ENCODE measurements around the gene APIP.

The APIP gene

DNA sequence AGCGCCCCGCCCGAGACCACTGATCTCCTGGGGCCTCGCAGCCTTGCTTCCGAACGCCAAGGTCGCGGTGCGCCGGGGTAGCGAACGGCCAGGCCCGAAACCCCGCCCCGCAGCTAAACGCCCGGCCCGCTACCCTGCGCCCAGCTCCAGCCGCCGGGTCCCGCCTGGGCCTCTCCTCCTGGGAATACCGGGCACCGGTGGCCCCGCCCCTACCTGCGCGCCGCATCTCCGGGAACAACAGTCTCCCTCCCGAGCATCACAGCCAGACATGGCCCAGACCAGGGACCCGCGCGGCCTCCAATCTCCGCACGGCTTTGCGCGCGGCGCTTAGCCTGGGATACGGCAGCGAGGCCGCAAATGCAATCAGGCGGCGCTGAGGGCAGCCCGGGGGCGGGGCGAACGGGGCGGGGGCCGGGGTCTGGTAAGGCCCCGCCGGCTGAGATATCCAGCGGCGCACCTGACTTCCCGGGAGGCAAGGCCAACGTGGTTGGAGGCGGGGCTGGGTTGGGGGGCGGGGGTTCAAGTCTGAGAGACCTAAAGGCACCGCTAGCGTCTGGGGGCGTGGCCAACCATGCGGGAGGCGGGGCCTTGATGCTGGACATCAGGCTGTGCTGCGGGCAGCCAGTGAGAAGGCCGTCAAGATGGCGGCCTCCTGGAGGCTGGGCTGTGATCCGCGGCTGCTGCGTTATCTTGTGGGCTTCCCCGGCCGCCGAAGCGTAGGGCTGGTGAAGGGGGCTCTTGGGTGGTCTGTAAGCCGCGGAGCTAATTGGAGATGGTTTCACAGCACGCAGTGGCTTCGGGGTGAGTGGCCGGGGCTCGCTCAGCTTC, at the start of gene APIP, which contains the start of gene PDHX:
TSS of gene APIP (minus strand) at position 365 of the 828 bp plus-strand sequence. CDS start at position 270, 95 bp downstream.
TSS of gene PDHX (plus strand) at position 604 of the 828 bp plus-strand sequence. CDS start at position 642, 38 bp downstream.
- TF ChIP-seq CTCF (IDR thresholded peaks at IDR 0.05) = no peak

GRCh38 chr11:34964610-34965331, 48.6 kb upstream of the APIP start:
- no peak for TF ChIP-seq CTCF (IDR thresholded peaks at IDR 0.05)

DNA sequence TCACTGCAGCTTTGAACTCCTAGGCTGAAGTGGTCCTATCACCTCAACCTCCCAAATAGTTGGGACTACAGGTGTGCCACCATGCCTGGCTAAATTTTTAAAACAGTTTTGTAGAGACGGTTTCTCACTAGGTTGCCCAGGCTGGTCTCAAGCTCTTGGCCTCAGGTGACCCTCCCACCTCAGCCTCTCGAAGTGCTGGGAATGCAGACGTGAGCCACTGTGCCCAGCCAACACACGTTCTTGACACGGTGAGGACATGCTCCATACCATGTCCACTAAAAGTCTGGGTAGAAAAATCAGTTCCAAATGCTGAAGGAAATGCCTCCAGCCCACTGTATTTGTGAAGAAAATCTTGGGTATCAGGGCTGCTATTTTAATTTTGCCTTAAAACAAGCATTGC, 47.2 kb upstream of the APIP start:
- no peak for TF ChIP-seq CTCF (IDR thresholded peaks at IDR 0.05)

- no peak for TF ChIP-seq CTCF (IDR thresholded peaks at IDR 0.05)
These were observed 45.9 kb upstream of the APIP start for GRCh38 chr11:34962034-34962433.

DNA sequence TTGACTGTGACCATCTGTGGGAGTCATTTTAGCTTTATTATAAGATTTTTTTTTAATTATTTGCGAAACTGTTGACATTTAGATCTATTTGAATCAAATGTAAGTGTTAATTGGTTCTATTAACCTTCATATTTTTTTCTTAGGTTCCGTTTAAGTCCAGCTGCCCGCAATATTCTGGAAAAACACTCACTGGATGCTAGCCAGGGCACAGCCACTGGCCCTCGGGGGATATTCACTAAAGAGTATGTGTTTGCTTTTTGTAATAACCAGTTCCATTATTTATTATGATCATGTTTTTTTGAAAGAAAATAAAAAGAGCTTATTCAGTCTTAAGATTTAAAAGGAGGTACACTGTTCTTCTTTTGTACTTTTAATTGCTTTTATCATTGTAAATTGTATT, 44.1 kb upstream of the APIP start:
- no peak for TF ChIP-seq CTCF (IDR thresholded peaks at IDR 0.05)

GRCh38 chr11:34959770-34960169, 43.6 kb upstream of the APIP start:
- TF ChIP-seq CTCF (IDR thresholded peaks at IDR 0.05) = no peak

DNA sequence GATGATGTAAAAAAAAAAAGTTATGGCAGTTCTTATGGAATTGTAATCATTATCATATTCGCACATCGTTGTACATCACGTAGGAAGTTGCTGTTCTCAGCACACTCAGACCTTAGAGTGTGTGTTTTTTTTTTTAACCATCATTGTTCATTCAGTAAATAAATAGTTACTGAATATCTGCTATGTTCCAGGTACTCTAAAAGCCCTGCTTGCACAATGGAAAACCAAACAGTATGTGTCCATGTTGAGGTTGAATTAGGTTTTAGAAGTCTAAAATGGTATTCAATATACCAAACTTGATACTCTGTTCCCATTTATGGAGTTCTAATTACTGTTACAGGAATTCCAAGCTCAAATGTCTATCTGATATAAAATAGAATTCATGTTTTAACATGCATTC, 41.4 kb upstream of the APIP start:
- TF ChIP-seq CTCF (IDR thresholded peaks at IDR 0.05) = no peak
